ENCODE data around the gene TMEM54. TPM values are rescaled to one million over a fixed set of nuclear protein-coding genes. Genes with fewer than 3 reads are reported as not detected.
A peak's percentile ranks its signal among the peaks of the same experiment; 100 is the strongest.

The TMEM54 gene
- total RNA-seq, 1 donor: 38.4 TPM

- peak overlapping the region; percentile 73 for H3K4me3 ChIP-seq (ENCODE audit: low read depth, low read length)
- no peak for DNase-seq (ENCODE audit: low read depth)
- TF ChIP-seq, protein P1, sequence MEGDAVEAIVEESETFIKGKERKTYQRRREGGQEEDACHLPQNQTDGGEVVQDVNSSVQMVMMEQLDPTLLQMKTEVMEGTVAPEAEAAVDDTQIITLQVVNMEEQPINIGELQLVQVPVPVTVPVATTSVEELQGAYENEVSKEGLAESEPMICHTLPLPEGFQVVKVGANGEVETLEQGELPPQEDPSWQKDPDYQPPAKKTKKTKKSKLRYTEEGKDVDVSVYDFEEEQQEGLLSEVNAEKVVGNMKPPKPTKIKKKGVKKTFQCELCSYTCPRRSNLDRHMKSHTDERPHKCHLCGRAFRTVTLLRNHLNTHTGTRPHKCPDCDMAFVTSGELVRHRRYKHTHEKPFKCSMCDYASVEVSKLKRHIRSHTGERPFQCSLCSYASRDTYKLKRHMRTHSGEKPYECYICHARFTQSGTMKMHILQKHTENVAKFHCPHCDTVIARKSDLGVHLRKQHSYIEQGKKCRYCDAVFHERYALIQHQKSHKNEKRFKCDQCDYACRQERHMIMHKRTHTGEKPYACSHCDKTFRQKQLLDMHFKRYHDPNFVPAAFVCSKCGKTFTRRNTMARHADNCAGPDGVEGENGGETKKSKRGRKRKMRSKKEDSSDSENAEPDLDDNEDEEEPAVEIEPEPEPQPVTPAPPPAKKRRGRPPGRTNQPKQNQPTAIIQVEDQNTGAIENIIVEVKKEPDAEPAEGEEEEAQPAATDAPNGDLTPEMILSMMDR (IDR thresholded peaks at IDR 0.05; ENCODE audit: insufficient read depth, low read length): no peak
Observed at GRCh38 chr1:32900371-32900955, 726 bp downstream of the TMEM54 start.

DNA sequence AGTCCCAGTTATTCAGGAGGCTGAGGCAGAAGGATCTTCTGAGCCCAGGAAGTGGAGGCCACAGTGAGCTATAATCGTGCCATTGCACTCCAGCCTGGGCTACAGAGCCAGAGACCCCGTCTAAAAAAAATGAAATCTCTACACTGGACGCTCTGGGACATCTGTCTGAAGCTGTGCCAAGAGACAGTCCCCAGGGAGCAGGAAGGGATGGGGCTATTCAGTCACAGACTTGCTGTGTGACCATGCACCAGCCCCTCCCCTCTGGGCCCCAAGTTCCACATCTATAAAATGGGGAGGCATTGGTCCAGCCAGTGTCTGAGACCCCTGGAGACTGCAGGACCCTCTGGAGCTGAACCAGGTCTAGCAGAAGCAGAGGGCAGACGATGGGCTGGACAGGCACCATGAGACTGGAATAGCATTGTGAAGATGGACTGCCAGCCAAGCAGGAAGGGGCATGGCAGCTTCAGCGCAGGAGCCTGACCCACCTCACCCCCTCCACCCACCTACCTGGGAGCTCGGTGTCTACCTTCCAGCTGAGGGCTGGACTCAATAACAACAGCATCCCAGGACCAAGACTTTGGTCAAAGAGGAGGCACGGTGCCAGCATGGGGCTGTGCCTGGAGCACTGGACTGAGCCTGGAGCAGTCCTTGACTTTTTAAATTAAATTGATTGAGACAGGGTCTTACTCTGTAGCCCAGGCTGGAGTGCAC lies 1.4 kb downstream of the TMEM54 start:
- DNase-seq (ENCODE audit: low read depth): no peak
- H3K4me3 ChIP-seq (ENCODE audit: low read depth, low read length): no peak overlapping the region
- TF ChIP-seq, protein P1 (IDR thresholded peaks at IDR 0.05; ENCODE audit: insufficient read depth, low read length): no peak

- no peak for DNase-seq (ENCODE audit: low read depth)
- H3K4me3 ChIP-seq (ENCODE audit: low read depth, low read length): no peak overlapping the region
- TF ChIP-seq, protein P1 (IDR thresholded peaks at IDR 0.05; ENCODE audit: insufficient read depth, low read length): no peak
Observed at GRCh38 chr1:32898958-32899357, 2.2 kb downstream of the TMEM54 start.

DNA sequence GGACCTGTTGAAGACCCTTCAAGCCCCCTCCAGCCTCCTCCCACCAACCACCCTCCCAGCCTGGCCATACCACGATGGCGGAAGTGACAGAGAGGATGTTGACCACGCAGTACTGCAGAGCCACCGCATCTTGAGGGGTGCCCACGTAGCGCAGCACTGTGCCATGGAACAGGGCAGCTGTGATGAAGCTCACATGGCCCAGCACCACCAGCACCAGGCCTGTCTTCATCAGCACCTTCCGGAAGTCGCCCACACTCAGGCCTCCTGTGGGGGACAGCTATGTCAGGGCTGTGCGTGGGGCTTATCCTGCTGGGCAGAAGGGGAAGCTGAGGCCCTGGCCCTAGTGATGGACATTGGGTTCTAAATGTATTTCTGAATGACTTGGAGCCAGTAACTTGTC lies 3.1 kb downstream of the TMEM54 start:
- no peak for DNase-seq (ENCODE audit: low read depth)
- TF ChIP-seq, protein P1 (IDR thresholded peaks at IDR 0.05; ENCODE audit: insufficient read depth, low read length): no peak

GRCh38 chr1:32897082-32898049 lies 3.8 kb downstream of the TMEM54 start:
- H3K4me3 ChIP-seq (ENCODE audit: low read depth, low read length): no peak overlapping the region
- TF ChIP-seq, protein P1 (IDR thresholded peaks at IDR 0.05; ENCODE audit: insufficient read depth, low read length): no peak
- DNase-seq (ENCODE audit: low read depth): no peak

More for the DNA sequence above, 3.1 kb downstream of the TMEM54 start:
- no peak overlapping the region for H3K4me3 ChIP-seq (ENCODE audit: low read depth, low read length)

DNA sequence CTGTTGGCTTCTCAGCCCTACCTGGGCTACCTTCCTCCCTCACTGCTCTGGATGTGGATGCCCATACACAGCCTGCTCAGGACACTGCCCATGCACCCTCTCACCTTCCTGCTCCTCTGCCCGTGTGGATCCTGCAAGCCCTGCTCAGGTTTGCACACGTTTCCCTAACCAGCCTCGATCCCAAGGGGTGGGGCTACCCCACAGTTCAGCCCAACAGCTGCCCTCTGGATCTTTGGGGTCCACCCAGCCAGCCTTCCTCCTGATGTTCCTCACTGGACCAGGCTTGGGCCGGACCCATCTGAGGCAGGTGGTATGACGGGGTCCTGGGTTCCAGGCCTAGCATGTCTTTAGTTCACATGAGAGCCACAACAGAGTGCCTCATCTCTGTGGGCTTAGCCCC lies 4.7 kb downstream of the TMEM54 start:
- no peak overlapping the region for H3K4me3 ChIP-seq (ENCODE audit: low read depth, low read length)
- TF ChIP-seq, protein P1 (IDR thresholded peaks at IDR 0.05; ENCODE audit: insufficient read depth, low read length): no peak
- DNase-seq (ENCODE audit: low read depth): no peak
